Pancreas (tissue), 10 donors: ENCODE data around the gene POLR3B. TPM values are rescaled to one million over a fixed set of nuclear protein-coding genes. Genes with fewer than 3 reads are reported as not detected.
A peak's percentile ranks its signal among the peaks of the same experiment; 100 is the strongest.

Experiments used
- ATAC-seq, 4 donors: fragments of 200-7000 bp; cut with Tn5 transposase; one replicate each; pipeline versions ENCODE4 v1.8.0 to v1.9.1; 2020; ENCODE audit warnings: mild to moderate bottlenecking in 4 of 4, moderate library complexity in 4 of 4
- DNase-seq, 6 donors: peaks; one replicate each; pipeline ENCODE4 v3.0.0-alpha.2; 2020
- FAIRE-seq: peaks from 2 replicates; lab custom pipeline; 2012; peaks lifted over from hg19 to GRCh38; lab: Jason Lieb, UNC
- H3K27ac ChIP-seq, 4 donors: fragments of 200-600 bp; sonication (generic); 1 replicate in 3 of 4; 2 replicates in 1 of 4; pipeline versions ENCODE4 v1.5.0 to v1.8.0; 2020
- H3K27me3 ChIP-seq, 4 donors: fragments of 200-600 bp; one replicate each; pipeline ENCODE4 v1.8.0; 2021
- H3K36me3 ChIP-seq, 3 donors: fragments of 200-600 bp; sonication (generic) in 1 of 3; one replicate each; pipeline versions ENCODE4 v1.5.0 to v1.8.0; 2020 to 2021
- H3K4me1 ChIP-seq, 3 donors: fragments of 200-600 bp; one replicate each; pipeline ENCODE4 v1.8.0; 2021
- H3K4me3 ChIP-seq, 4 donors: fragments of 200-600 bp; sonication (generic) in 2 of 4; one replicate each; pipeline versions ENCODE4 v1.5.0 to v1.8.0; 2020 to 2021
- H3K9me3 ChIP-seq, 4 donors: fragments of 200-600 bp; one replicate each; pipeline ENCODE4 v1.8.0; 2021
- WGBS, 2 donors: extraction: QIAGEN DNeasy Blood & Tissue Kit; methylation state at CpG; one replicate each; pipeline ENCODE4 v1.1.7; 2013; 5-methylcytosine and 5-hydroxymethylcytosine counted together
- intact Hi-C, 3 donors: fragments of 100-400 bp; cut with DNase I; formaldehyde crosslinking; loops; one replicate each; pipeline versions ENCODE4 v1.11.1 to v1.14.2; 2022
- polyA plus RNA-seq, 2 donors: library from polyadenylated mRNA; stranded (reverse); fragments of 200-250 nt; gene quantifications; one replicate each; pipeline ENCODE4 v1.2.3, GENCODE V29; 2013
- total RNA-seq, 6 donors: library from RNA; stranded (reverse); fragmentation: NEBNext Ultra II Directional in 4 of 6; extraction: Animal tissue kit (Norgen Biotek cat#: 25700) in 4 of 6; gene quantifications; one replicate each; pipeline versions ENCODE4 v1.2.1 to v1.2.4, GENCODE V29; 2021 to 2023
- TF ChIP-seq, protein P1 (sequence below), 4 donors: fragments of 200-600 bp; sonication (generic) in 3 of 4; IDR thresholded peaks; one replicate each; pipeline versions ENCODE4 v1.5.0 to v1.8.0; 2021; ENCODE audit warnings: antibody characterized with exemption in 4 of 4
- donor health status: healthy with polysubstance abuse.
- donor health status: DM: no; HTN: no; CAD: no; lungs with moderate emphysema.
- donor health status: DM: no; HTN: no; CAD: no.
- donor health status: control.
- donor health status: control.
- donor health status: Bipolar disorder and iron deficiency.
- donor health status: DM: yes; HTN: yes; CAD: no.
- donor health status: DM: no; HTN: no; CAD: no.
- donor health status: DM: no; HTN: no; CAD: no.
- donor health status: DM: yes; HTN: yes; CAD: no.

The POLR3B gene
- total and polyA plus RNA-seq, 8 donors: 1.9 to 7.9 (median 4.8) TPM

DNA sequence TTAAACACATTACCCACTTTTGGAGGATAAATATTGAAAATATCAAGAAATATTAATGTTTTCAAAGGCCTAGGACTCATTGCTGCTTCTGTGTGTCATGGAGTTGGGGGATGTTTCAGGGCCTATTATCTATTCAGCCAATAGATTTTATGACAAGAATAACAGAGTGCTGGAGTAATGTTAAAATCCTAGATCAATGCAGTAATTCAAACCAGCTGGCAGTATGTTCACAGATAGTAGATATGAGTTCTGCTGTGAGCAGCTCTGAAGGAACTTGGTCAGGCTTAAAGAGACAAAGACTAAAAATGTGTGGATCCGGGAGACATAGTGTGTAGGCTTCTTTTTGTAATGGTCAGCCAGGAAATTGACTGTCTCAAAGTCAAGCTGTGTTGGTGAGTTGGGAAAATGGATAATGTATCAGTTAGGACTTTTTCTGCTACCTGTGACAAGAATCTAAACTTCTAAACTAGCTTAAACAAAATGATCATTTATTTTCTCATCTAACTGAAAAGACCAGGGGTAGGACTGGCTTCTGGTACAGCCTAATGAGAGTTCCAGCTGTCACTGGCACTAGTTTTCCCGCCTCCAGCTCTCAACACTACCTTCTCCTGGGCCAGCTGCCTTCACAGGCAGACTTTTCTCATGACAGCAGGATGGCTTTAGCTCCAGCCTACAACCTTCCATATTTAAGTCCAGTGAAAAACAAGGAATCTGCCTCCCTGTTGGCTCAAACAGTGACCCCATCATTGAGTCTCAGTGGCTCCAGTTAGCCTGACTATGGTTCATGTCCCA, 16.3 kb upstream of the POLR3B start:
- no peak overlapping the region for H3K4me3 ChIP-seq
- no peak for FAIRE-seq
- intact Hi-C loops: no loop called here
- TF ChIP-seq, protein P1, sequence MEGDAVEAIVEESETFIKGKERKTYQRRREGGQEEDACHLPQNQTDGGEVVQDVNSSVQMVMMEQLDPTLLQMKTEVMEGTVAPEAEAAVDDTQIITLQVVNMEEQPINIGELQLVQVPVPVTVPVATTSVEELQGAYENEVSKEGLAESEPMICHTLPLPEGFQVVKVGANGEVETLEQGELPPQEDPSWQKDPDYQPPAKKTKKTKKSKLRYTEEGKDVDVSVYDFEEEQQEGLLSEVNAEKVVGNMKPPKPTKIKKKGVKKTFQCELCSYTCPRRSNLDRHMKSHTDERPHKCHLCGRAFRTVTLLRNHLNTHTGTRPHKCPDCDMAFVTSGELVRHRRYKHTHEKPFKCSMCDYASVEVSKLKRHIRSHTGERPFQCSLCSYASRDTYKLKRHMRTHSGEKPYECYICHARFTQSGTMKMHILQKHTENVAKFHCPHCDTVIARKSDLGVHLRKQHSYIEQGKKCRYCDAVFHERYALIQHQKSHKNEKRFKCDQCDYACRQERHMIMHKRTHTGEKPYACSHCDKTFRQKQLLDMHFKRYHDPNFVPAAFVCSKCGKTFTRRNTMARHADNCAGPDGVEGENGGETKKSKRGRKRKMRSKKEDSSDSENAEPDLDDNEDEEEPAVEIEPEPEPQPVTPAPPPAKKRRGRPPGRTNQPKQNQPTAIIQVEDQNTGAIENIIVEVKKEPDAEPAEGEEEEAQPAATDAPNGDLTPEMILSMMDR (IDR thresholded peaks at IDR 0.05): no peak
- H3K27me3 ChIP-seq: no peaks in the 10 kb centered on the region
- H3K36me3 ChIP-seq: no peaks in the 10 kb centered on the region
- WGBS, 2 donors: 48 to 65% methylated on average over 2 of the region's 2 CpGs
- ATAC-seq: peak; percentile 40 to 52 (median 48)
- no peaks in the 10 kb centered on the region for H3K9me3 ChIP-seq
- DNase-seq: no peak
- H3K27ac ChIP-seq: no peak overlapping the region
- H3K4me1 ChIP-seq: peaks cover 7 to 19% (median 8%) of the 10 kb centered on the region in 3 donors

DNA sequence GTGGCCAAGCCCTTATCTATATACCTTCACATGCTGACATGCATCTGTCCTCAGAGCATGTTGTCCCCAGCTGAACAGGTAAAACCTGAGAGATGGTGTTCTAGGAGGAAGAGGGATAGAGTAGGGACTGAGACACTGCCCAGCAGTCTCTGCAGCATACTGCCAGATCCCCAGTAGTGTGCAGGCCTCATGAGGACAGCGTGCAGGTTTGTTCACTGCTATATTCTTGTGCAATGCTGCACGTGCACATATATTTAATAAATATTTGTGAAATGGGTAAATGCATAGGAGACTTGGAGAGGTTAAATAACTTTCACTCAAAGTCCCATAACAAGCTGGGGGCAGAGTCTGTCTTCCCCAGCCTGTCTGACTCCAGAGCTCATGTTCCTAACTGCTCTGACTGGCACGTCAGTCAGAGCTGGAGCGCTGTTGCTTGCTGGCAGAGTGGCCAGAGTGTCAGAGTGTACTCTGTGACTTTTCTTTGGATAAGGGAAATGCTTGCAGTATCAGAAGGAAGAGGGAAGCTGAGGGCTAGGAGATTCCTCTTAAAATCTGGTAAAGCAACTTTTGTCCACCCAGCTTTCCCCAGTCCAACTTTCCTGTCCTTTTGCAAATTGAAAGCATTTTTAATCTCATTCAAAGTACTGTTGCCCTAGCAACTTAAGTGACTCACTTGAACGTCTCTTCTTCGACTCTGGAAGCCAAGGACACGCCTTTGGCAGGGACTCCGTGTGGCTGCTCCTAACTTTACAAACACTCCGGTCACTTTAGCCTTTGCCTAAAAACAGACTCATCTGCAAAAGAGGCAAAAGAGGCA, 14.9 kb upstream of the POLR3B start:
- peak overlapping the region in 2 of 4 donors; percentile 32 to 42 for H3K27ac ChIP-seq
- peaks cover 7 to 19% (median 8%) of the 10 kb centered on the region in 3 donors for H3K4me1 ChIP-seq
- H3K27me3 ChIP-seq: no peaks in the 10 kb centered on the region
- FAIRE-seq (peak; percentile 69), ATAC-seq (peak; percentile 79 to 87 (median 84)), DNase-seq (peak in 4 of 6 donors; percentile 32 to 57 (median 38))
- intact Hi-C loops: no loop called here
- TF ChIP-seq, protein P1 (IDR thresholded peaks at IDR 0.05): no peak
- H3K9me3 ChIP-seq: no peaks in the 10 kb centered on the region
- H3K4me3 ChIP-seq: peak overlapping the region in 1 of 4 donors; percentile 11
- H3K36me3 ChIP-seq: no peaks in the 10 kb centered on the region
- WGBS, 2 donors: 17 to 21% methylated on average over 9 of the region's 9 CpGs

DNA sequence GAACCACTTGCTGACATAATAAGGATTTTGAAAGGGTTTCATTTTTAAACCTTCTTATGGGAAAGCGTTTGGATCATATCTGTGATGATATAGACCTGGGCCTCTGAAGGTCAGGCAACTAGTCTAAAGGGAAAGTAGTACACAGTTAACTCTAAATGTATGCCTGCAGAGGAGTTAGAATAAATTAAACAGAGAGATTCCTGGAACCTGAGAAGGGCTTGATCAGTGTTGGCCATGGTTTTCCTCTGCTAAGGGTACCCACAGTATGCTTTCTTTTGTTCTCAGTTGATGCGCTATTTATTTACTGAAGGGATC, 14.4 kb upstream of the POLR3B start:
- TF ChIP-seq, protein P1 (IDR thresholded peaks at IDR 0.05): no peak
- no peak for DNase-seq
- H3K9me3 ChIP-seq: no peaks in the 10 kb centered on the region
- no peak for FAIRE-seq
- H3K27ac ChIP-seq: peak overlapping the region in 2 of 4 donors; percentile 32 to 42
- peak overlapping the region in 1 of 4 donors; percentile 11 for H3K4me3 ChIP-seq
- H3K36me3 ChIP-seq: no peaks in the 10 kb centered on the region
- WGBS, 2 donors: 54 to 58% methylated on average over 2 of the region's 2 CpGs
- peak in 3 of 4 donors; percentile 15 to 24 (median 18) for ATAC-seq
- intact Hi-C loops: no loop called here
- no peaks in the 10 kb centered on the region for H3K27me3 ChIP-seq
- peaks cover 8 to 19% (median 9%) of the 10 kb centered on the region in 3 donors for H3K4me1 ChIP-seq

DNA sequence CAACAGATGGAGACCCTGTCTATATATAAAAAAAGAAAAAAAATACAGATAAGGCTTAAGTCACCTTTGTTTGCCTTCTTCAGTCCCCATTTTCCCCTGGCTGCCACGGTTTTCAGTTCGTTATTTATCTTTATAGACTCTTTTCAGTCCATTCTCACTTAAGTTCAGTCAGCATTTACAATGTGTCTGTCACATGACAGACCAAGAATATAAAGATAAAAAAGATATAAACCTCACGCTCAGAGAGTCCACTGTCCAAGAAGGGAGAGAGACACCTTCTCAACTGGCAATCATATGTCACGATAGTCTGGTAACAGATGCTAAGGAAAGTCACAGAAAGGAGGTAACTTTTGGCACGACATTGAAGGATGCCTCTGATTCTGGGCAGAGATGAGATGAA, 13.4 kb upstream of the POLR3B start:
- no peak for DNase-seq
- no peaks in the 10 kb centered on the region for H3K27me3 ChIP-seq
- 88 to 89% methylated on average over 5 of the region's 5 CpGs for WGBS, 2 donors
- H3K4me1 ChIP-seq: peaks cover 8 to 19% (median 13%) of the 10 kb centered on the region in 3 donors
- FAIRE-seq: no peak
- TF ChIP-seq, protein P1 (IDR thresholded peaks at IDR 0.05): no peak
- no peak for ATAC-seq
- no peak overlapping the region for H3K4me3 ChIP-seq
- H3K9me3 ChIP-seq: no peaks in the 10 kb centered on the region
- intact Hi-C loops: no loop called here
- no peaks in the 10 kb centered on the region for H3K36me3 ChIP-seq
- no peak overlapping the region for H3K27ac ChIP-seq
